Measurements from ENCODE around the gene ADD2. TPM values are rescaled to one million over a fixed set of nuclear protein-coding genes. Genes with fewer than 3 reads are reported as not detected.

ADD2 gene
- total RNA-seq, 1 donor from 2014 or later: 4.8 TPM

- no peak for DNase-seq (ENCODE audit: low read depth)
- H3K36me3 ChIP-seq (ENCODE audit: insufficient read depth, low read length): no peaks in the 10 kb centered on the region
- H3K4me3 ChIP-seq (ENCODE audit: insufficient read depth, low read depth, low read length): no peak overlapping the region
- no peak overlapping the region for H3K27ac ChIP-seq (ENCODE audit: low read depth, low read length)
- H3K4me2 ChIP-seq (ENCODE audit: low read length): no peak overlapping the region
- H3K79me2 ChIP-seq (ENCODE audit: insufficient read depth, low read length): no peaks in the 10 kb centered on the region
- H3K27me3 ChIP-seq (ENCODE audit: insufficient read depth, low read length): no peaks in the 10 kb centered on the region
- H3K27ac Mint-ChIP-seq (ENCODE audit: unreplicated experiment): no peak overlapping the region
- no peaks in the 10 kb centered on the region for H3K36me3 Mint-ChIP-seq (ENCODE audit: low read depth, unreplicated experiment)
- no peak for FAIRE-seq
- H3K4me1 ChIP-seq (ENCODE audit: insufficient read depth, low read length): peaks cover 4% of the 10 kb centered on the region
- no peak overlapping the region for H3K9ac ChIP-seq (ENCODE audit: low read length)
- H3K9me3 Mint-ChIP-seq (ENCODE audit: unreplicated experiment): no peaks in the 10 kb centered on the region
- peaks cover 3% of the 10 kb centered on the region for H3K27me3 Mint-ChIP-seq (ENCODE audit: low read depth, unreplicated experiment)
- TF ChIP-seq CTCF (IDR thresholded peaks at IDR 0.05; ENCODE audit: insufficient read depth, low read depth, low read length): no peak
- H4K20me1 ChIP-seq (ENCODE audit: insufficient read depth, low read length): no peaks in the 10 kb centered on the region
- peaks cover 2% of the 10 kb centered on the region for H3K4me1 Mint-ChIP-seq (ENCODE audit: low read depth, unreplicated experiment)
- H2AFZ ChIP-seq (ENCODE audit: low read depth, low read length): no peak overlapping the region
- H3K9me3 ChIP-seq (ENCODE audit: insufficient read depth, low read depth, low read length): no peaks in the 10 kb centered on the region
- H3K4me3 Mint-ChIP-seq (ENCODE audit: unreplicated experiment): no peak overlapping the region
These were observed 83.0 kb downstream of the ADD2 start for GRCh38 chr2:70684846-70685622.

GRCh38 chr2:70683455-70683854 lies 84.5 kb downstream of the ADD2 start:
- Histone ChIP-seq H3K4me3 (ENCODE audit: insufficient read depth, low read depth, low read length) (no peak overlapping the region), H4K20me1 (ENCODE audit: insufficient read depth, low read length) (no peaks in the 10 kb centered on the region), H3K27ac (ENCODE audit: low read depth, low read length) (no peak overlapping the region), H3K79me2 (ENCODE audit: insufficient read depth, low read length) (no peaks in the 10 kb centered on the region), H3K4me1 (ENCODE audit: insufficient read depth, low read length) (peaks cover 4% of the 10 kb centered on the region), H3K36me3 (ENCODE audit: insufficient read depth, low read length) (no peaks in the 10 kb centered on the region), H2AFZ (ENCODE audit: low read depth, low read length) (no peak overlapping the region), H3K27me3 (ENCODE audit: insufficient read depth, low read length) (no peaks in the 10 kb centered on the region), H3K9ac (ENCODE audit: low read length) (no peak overlapping the region), H3K9me3 (ENCODE audit: insufficient read depth, low read depth, low read length) (no peaks in the 10 kb centered on the region), H3K4me2 (ENCODE audit: low read length) (no peak overlapping the region)
- DNase-seq (ENCODE audit: low read depth) (no peak), FAIRE-seq (no peak)
- Mint-ChIP-seq H3K27ac (ENCODE audit: unreplicated experiment) (no peak overlapping the region), H3K27me3 (ENCODE audit: low read depth, unreplicated experiment) (peaks cover 8% of the 10 kb centered on the region), H3K36me3 (ENCODE audit: low read depth, unreplicated experiment) (no peaks in the 10 kb centered on the region), H3K4me1 (ENCODE audit: low read depth, unreplicated experiment) (peaks cover 5% of the 10 kb centered on the region), H3K9me3 (ENCODE audit: unreplicated experiment) (no peaks in the 10 kb centered on the region), H3K4me3 (ENCODE audit: unreplicated experiment) (no peak overlapping the region)
- TF ChIP-seq EZH2 (IDR thresholded peaks at IDR 0.05; ENCODE audit: insufficient read depth, low read length) (no peak), CTCF (IDR thresholded peaks at IDR 0.05; ENCODE audit: insufficient read depth, low read depth, low read length) (no peak)

GRCh38 chr2:70680735-70681134 lies 87.3 kb downstream of the ADD2 start:
- no peak overlapping the region for H3K27ac ChIP-seq (ENCODE audit: low read depth, low read length)
- H3K4me3 Mint-ChIP-seq (ENCODE audit: unreplicated experiment): no peak overlapping the region
- H3K36me3 ChIP-seq (ENCODE audit: insufficient read depth, low read length): no peaks in the 10 kb centered on the region
- no peak for DNase-seq (ENCODE audit: low read depth)
- H3K4me2 ChIP-seq (ENCODE audit: low read length): no peak overlapping the region
- H3K4me1 Mint-ChIP-seq (ENCODE audit: low read depth, unreplicated experiment): peaks cover 3% of the 10 kb centered on the region
- H3K9me3 Mint-ChIP-seq (ENCODE audit: unreplicated experiment): no peaks in the 10 kb centered on the region
- FAIRE-seq: no peak
- no peaks in the 10 kb centered on the region for H3K36me3 Mint-ChIP-seq (ENCODE audit: low read depth, unreplicated experiment)
- H3K4me3 ChIP-seq (ENCODE audit: insufficient read depth, low read depth, low read length): no peak overlapping the region
- H3K4me1 ChIP-seq (ENCODE audit: insufficient read depth, low read length): no peaks in the 10 kb centered on the region
- peaks cover 7% of the 10 kb centered on the region for H3K27me3 Mint-ChIP-seq (ENCODE audit: low read depth, unreplicated experiment)
- no peak for TF ChIP-seq CTCF (IDR thresholded peaks at IDR 0.05; ENCODE audit: insufficient read depth, low read depth, low read length)
- no peak for TF ChIP-seq EZH2 (IDR thresholded peaks at IDR 0.05; ENCODE audit: insufficient read depth, low read length)
- H3K27ac Mint-ChIP-seq (ENCODE audit: unreplicated experiment): no peak overlapping the region
- no peaks in the 10 kb centered on the region for H3K27me3 ChIP-seq (ENCODE audit: insufficient read depth, low read length)
- no peaks in the 10 kb centered on the region for H4K20me1 ChIP-seq (ENCODE audit: insufficient read depth, low read length)
- H3K79me2 ChIP-seq (ENCODE audit: insufficient read depth, low read length): no peaks in the 10 kb centered on the region
- no peak overlapping the region for H2AFZ ChIP-seq (ENCODE audit: low read depth, low read length)
- no peak overlapping the region for H3K9ac ChIP-seq (ENCODE audit: low read length)
- no peaks in the 10 kb centered on the region for H3K9me3 ChIP-seq (ENCODE audit: insufficient read depth, low read depth, low read length)
